GM06990 (cell line): ENCODE data around the gene BRD3.
A peak's percentile ranks its signal among the peaks of the same experiment; 100 is the strongest.

ENCODE experiments used
- DNase-seq: peaks from one replicate; pipeline ENCODE4 v3.0.0-alpha.2; 2011; ENCODE audit not compliant: insufficient read length; ENCODE audit errors: extremely low read depth
- H3K27me3 ChIP-seq: replicated peaks from 2 replicates; pipeline ENCODE4 v1.6.0; 2011; ENCODE audit warnings: low read length; ENCODE audit not compliant: control insufficient read depth, insufficient read depth
- H3K36me3 ChIP-seq: 2 replicates; pipeline ENCODE4 v1.5.1; 2011; ENCODE audit warnings: low read length; ENCODE audit not compliant: control insufficient read depth, insufficient read depth
- H3K4me3 ChIP-seq: replicated peaks from 2 replicates; pipeline ENCODE4 v1.5.1; 2011; ENCODE audit warnings: low read depth, mild to moderate bottlenecking, control low read depth, low read length
- CTCF ChIP-seq: IDR thresholded peaks from 2 replicates; pipeline ENCODE4 v1.5.1; 2011; ENCODE audit warnings: low read length, control low read depth, mild to moderate bottlenecking, inconsistent platforms; ENCODE audit not compliant: insufficient read depth, poor library complexity, severe bottlenecking

BRD3 gene

GRCh38 chr9:133999851-134000265, 68.0 kb downstream of the BRD3 start:
- no peaks in the 10 kb centered on the region for H3K36me3 ChIP-seq
- no peaks in the 10 kb centered on the region; the same call in 1 of the 2 replicates for H3K27me3 ChIP-seq
- DNase-seq, result no peak
- TF ChIP-seq CTCF, result no peak
- H3K4me3 ChIP-seq, result no peak overlapping the region

- Histone ChIP-seq H3K27me3 (no peaks in the 10 kb centered on the region; the same call in 1 of the 2 replicates), H3K36me3 (no peaks in the 10 kb centered on the region), H3K4me3 (no peak overlapping the region)
- TF ChIP-seq CTCF, result no peak
- DNase-seq, result no peak
Measured at GRCh38 chr9:133998915-133999595, 68.8 kb downstream of the BRD3 start.

- TF ChIP-seq CTCF, result no peak
- Histone ChIP-seq H3K4me3 (no peak overlapping the region), H3K36me3 (no peaks in the 10 kb centered on the region), H3K27me3 (no peaks in the 10 kb centered on the region; the same call in 1 of the 2 replicates)
- DNase-seq, result no peak
Measured at GRCh38 chr9:133997584-133997983, 70.2 kb downstream of the BRD3 start.

GRCh38 chr9:133996531-133997520, 71.0 kb downstream of the BRD3 start:
- no peak for TF ChIP-seq CTCF
- H3K27me3 ChIP-seq, result no peaks in the 10 kb centered on the region; the same call in 1 of the 2 replicates
- DNase-seq, result no peak
- H3K36me3 ChIP-seq, result no peaks in the 10 kb centered on the region
- no peak overlapping the region for H3K4me3 ChIP-seq

- Histone ChIP-seq H3K27me3 (no peaks in the 10 kb centered on the region; the same call in 1 of the 2 replicates), H3K36me3 (no peaks in the 10 kb centered on the region), H3K4me3 (no peak overlapping the region)
- DNase-seq, result no peak
- TF ChIP-seq CTCF, result peak; percentile 43
Measured at GRCh38 chr9:133995012-133995896, 72.6 kb downstream of the BRD3 start.
